ENCODE measurements around the gene SLC25A40.

SLC25A40 gene

DNA sequence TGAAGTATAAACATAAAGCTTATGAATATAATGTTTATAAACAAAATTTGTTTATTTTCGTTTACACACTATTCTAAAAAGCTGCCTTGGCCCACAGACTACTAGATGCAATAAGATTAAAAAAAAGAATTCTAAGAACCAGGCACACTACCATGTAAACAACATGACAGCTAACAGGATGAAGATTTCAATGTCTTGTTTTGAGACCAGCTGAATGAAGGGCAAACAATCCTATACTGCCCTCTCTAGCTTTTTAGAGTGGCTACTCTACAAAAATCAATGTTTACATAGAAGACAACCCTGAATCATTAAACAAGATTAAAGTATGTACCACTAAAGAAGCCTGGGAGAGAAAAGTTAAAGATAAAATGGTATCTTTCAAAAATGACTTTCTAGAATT, 38.6 kb downstream of the SLC25A40 start:
- TF ChIP-seq REST (IDR thresholded peaks at IDR 0.05; ENCODE audit: insufficient read depth in 1 of 2, low read depth in 2 of 2, low read length in 2 of 2) (no peak), TAF1 (IDR thresholded peaks at IDR 0.05; ENCODE audit: borderline replicate concordance, insufficient read depth, low read length) (no peak), POLR2AphosphoS5 (IDR thresholded peaks at IDR 0.05; ENCODE audit: low read depth, low read length) (no peak), SIN3A (IDR thresholded peaks at IDR 0.05; ENCODE audit: borderline replicate concordance, insufficient read depth, low read length) (no peak), FOXP2 (optimal IDR thresholded peaks at IDR 0.05; ENCODE audit: borderline replicate concordance, extremely low read depth, extremely low read length, insufficient read depth) (no peak)

DNA sequence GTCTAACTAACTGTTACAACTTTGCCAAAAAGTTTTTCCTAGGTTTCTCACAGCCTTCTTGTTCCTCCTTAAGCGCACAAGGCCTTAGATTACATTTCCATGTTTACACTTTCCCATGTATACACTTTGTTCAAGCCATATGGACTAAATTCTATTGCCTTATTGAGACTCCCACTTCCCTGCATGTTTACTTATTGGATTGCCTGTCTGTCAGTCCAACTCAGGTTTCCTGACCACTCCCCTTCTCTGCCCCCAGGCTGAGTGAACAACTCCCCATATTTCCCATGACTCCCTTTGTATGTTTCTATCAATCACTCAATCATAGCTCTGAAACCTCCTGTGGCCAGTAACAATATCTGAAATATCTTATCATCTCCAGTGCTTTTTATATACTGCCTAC, 43.0 kb downstream of the SLC25A40 start:
- TF ChIP-seq SIN3A (IDR thresholded peaks at IDR 0.05; ENCODE audit: borderline replicate concordance, insufficient read depth, low read length) (no peak), TAF1 (IDR thresholded peaks at IDR 0.05; ENCODE audit: borderline replicate concordance, insufficient read depth, low read length) (no peak), REST (IDR thresholded peaks at IDR 0.05; ENCODE audit: insufficient read depth in 1 of 2, low read depth in 2 of 2, low read length in 2 of 2) (no peak), POLR2AphosphoS5 (IDR thresholded peaks at IDR 0.05; ENCODE audit: low read depth, low read length) (no peak), FOXP2 (optimal IDR thresholded peaks at IDR 0.05; ENCODE audit: borderline replicate concordance, extremely low read depth, extremely low read length, insufficient read depth) (no peak)

DNA sequence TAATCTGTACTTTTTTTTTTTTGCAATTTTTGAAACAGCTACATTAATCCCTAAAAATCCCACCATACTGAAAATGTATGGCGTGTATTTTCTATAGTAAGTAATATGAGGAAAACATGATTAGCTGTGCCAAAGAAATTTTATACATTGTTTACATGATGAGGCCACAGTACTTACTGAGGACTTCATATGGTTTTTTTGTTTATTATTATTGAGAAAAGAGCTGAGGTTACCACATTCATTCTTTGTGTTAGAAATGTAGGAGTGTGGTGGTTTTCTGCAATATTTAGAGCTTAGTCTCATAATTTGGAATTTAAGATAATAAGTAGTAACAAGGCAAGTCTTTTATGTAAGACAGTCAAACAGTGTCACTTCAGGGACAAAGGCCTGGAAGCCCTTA, 45.1 kb downstream of the SLC25A40 start:
- TF ChIP-seq TAF1 (IDR thresholded peaks at IDR 0.05; ENCODE audit: borderline replicate concordance, insufficient read depth, low read length): no peak
- no peak for TF ChIP-seq REST (IDR thresholded peaks at IDR 0.05; ENCODE audit: insufficient read depth in 1 of 2, low read depth in 2 of 2, low read length in 2 of 2)
- no peak for TF ChIP-seq POLR2AphosphoS5 (IDR thresholded peaks at IDR 0.05; ENCODE audit: low read depth, low read length)
- no peak for TF ChIP-seq FOXP2 (optimal IDR thresholded peaks at IDR 0.05; ENCODE audit: borderline replicate concordance, extremely low read depth, extremely low read length, insufficient read depth)
- TF ChIP-seq SIN3A (IDR thresholded peaks at IDR 0.05; ENCODE audit: borderline replicate concordance, insufficient read depth, low read length): no peak

- TF ChIP-seq TAF1 (IDR thresholded peaks at IDR 0.05; ENCODE audit: borderline replicate concordance, insufficient read depth, low read length) (no peak), SIN3A (IDR thresholded peaks at IDR 0.05; ENCODE audit: borderline replicate concordance, insufficient read depth, low read length) (no peak), FOXP2 (optimal IDR thresholded peaks at IDR 0.05; ENCODE audit: borderline replicate concordance, extremely low read depth, extremely low read length, insufficient read depth) (no peak), REST (IDR thresholded peaks at IDR 0.05; ENCODE audit: insufficient read depth in 1 of 2, low read depth in 2 of 2, low read length in 2 of 2) (no peak)
Measured at GRCh38 chr7:87818336-87818735, 57.8 kb downstream of the SLC25A40 start.

- no peak for TF ChIP-seq TAF1 (IDR thresholded peaks at IDR 0.05; ENCODE audit: borderline replicate concordance, insufficient read depth, low read length)
Measured at GRCh38 chr7:87816389-87816788, 59.8 kb downstream of the SLC25A40 start.

All from PFSK-1 (cell line).